Stimulated activated CD8-positive, alpha-beta memory T cell treated with anti-CD3 and anti-CD28 coated beads, Interleukin-15, amount 100 ng/mL, for 1 hour (primary cell): ENCODE data around the gene TBX15.

Source experiments
- DNase-seq: peaks from one replicate; pipeline ENCODE4 v3.0.0-alpha.2; 2020; ENCODE audit warnings: low read depth

TBX15 gene

GRCh38 chr1:118988186-118989005 lies at the start of gene TBX15:
Gene TBX15, minus strand, starts transcription at chr1:118988343. Its CDS starts 548 bp downstream, at chr1:118987795.
- no peak for DNase-seq

- no peak for DNase-seq
Measured at GRCh38 chr1:119034359-119034758, 46.2 kb upstream of the TBX15 start.

GRCh38 chr1:119032986-119033385 lies 44.8 kb upstream of the TBX15 start:
- DNase-seq, result no peak

GRCh38 chr1:119027759-119028158 lies 39.6 kb upstream of the TBX15 start:
- DNase-seq, result no peak

GRCh38 chr1:119026956-119027355 lies 38.8 kb upstream of the TBX15 start:
- no peak for DNase-seq

GRCh38 chr1:119015547-119015946 lies 27.4 kb upstream of the TBX15 start:
- no peak for DNase-seq

GRCh38 chr1:119012383-119012782 lies 24.2 kb upstream of the TBX15 start:
- no peak for DNase-seq

GRCh38 chr1:119011706-119012105 lies 23.6 kb upstream of the TBX15 start:
- DNase-seq, result no peak

- no peak for DNase-seq
Measured at GRCh38 chr1:119011116-119011515, 23.0 kb upstream of the TBX15 start.

- DNase-seq, result no peak
Measured at GRCh38 chr1:119010201-119010600, 22.1 kb upstream of the TBX15 start.

GRCh38 chr1:119009312-119009655 lies 21.1 kb upstream of the TBX15 start:
- no peak for DNase-seq

- DNase-seq, result no peak
Measured at GRCh38 chr1:119008483-119009311, 20.6 kb upstream of the TBX15 start.

GRCh38 chr1:119007670-119008482 lies 19.7 kb upstream of the TBX15 start:
- no peak for DNase-seq

- no peak for DNase-seq
Measured at GRCh38 chr1:119007339-119007669, 19.2 kb upstream of the TBX15 start.

GRCh38 chr1:119006406-119007279 lies 18.5 kb upstream of the TBX15 start:
- DNase-seq, result no peak

GRCh38 chr1:119005724-119006405 lies 17.7 kb upstream of the TBX15 start:
- DNase-seq, result no peak

- DNase-seq, result no peak
Measured at GRCh38 chr1:119004781-119005180, 16.6 kb upstream of the TBX15 start.

- no peak for DNase-seq
Measured at GRCh38 chr1:119004129-119004527, 16.0 kb upstream of the TBX15 start.

- no peak for DNase-seq
Measured at GRCh38 chr1:119003413-119004128, 15.4 kb upstream of the TBX15 start.

GRCh38 chr1:119002028-119002686 lies 14.0 kb upstream of the TBX15 start:
- no peak for DNase-seq
